ENCODE measurements around the gene ENPP4. TPM values are rescaled to one million over a fixed set of nuclear protein-coding genes. Genes with fewer than 3 reads are reported as not detected.
"Not testable (repeated sequence)": the region's sequence is repeated elsewhere in the genome, so short reads cannot be mapped to it uniquely, and the experiment has no call there.

Gene ENPP4
- total and polyA plus RNA-seq, 9 of the 15 experiments (the other 6 are each of a cell fraction or from before 2014, with no cell fraction given), result 0.07 TPM; not detected in 8

GRCh38 chr6:46119679-46120078, 10.1 kb upstream of the ENPP4 start:
- ATAC-seq; H3K4me2 ChIP-seq (ENCODE audit: insufficient read depth, low read length); H3K4me3 ChIP-seq; H2AFZ ChIP-seq (ENCODE audit: low read depth, low read length); H3K27ac ChIP-seq (ENCODE audit: extremely low read depth, low read depth, low read length); intact Hi-C loops (cut with micrococcal nuclease); BruUV-seq (replicated peaks); in situ Hi-C loops (cut with MboI); H4K20me1 ChIP-seq (replicated peaks; ENCODE audit: control insufficient read depth, insufficient read depth, low read length); CTCF ChIA-PET (ENCODE audit: low intra/inter-chr PET ratio); H3K9me3 ChIP-seq (replicated peaks; ENCODE audit: control insufficient read depth, insufficient read depth, low read depth, low read length); H3K79me2 ChIP-seq (ENCODE audit: control insufficient read depth, insufficient read depth, low read length); DNase-seq (ENCODE audit: extremely low read depth in 1 of 4, low spot score in 3 of 4); H3K4me1 ChIP-seq (replicated peaks in 1 of 2; ENCODE audit: control insufficient read depth in 2 of 2, insufficient read depth in 2 of 2, low read length in 2 of 2); H3K27me3 ChIP-seq (ENCODE audit: control insufficient read depth in 2 of 2, insufficient read depth in 2 of 2, low read length in 2 of 2); FAIRE-seq; H3K9ac ChIP-seq (ENCODE audit: insufficient read depth in 1 of 2, low read depth in 2 of 2, low read length in 2 of 2); H3K9me1 ChIP-seq (ENCODE audit: control insufficient read depth, insufficient read depth, low read length); H3K36me3 ChIP-seq (ENCODE audit: control insufficient read depth, insufficient read depth, low read length): not testable (repeated sequence)
- 0% methylated on average over 5 of the region's 5 CpGs for WGBS (ENCODE audit: insufficient coverage, low coverage, missing lambda C conversion rate)
- POLR2A ChIA-PET, result interaction anchor here (0.7 kb wide), 1 partner anchor 1699 kb away, joined by 3 read pairs; no protein-coding TSS in a partner anchor

DNA sequence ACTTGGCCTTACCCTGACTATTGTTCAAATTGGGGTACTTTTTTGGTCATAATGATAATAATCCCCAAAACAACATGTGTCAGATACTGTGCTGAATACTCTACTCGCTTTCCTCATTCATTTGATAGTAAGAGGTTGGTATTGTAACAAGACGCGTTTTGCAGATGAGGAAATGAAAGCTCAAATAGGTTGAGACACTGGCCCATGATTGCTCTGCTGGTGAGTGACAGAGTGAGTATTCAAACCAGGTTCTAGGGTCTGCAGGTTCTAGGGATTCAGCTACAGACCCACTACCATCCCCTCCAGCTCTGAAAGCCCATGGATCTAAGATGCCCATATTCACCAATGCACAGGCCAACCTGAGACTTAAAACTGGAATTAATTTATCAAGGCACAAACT, 1.3 kb upstream of the ENPP4 start:
- ChIA-PET CTCF (ENCODE audit: low intra/inter-chr PET ratio) (no interaction called here), POLR2A (interaction anchor here (0.6 kb wide), 1 partner anchor 270 kb away, joined by 3 read pairs; no protein-coding TSS in a partner anchor)
- H3K9me3 ChIP-seq (replicated peaks; ENCODE audit: control insufficient read depth, insufficient read depth, low read depth, low read length), result no peaks in the 10 kb centered on the region
- ATAC-seq (no peak), DNase-seq (ENCODE audit: extremely low read depth in 1 of 4, low spot score in 3 of 4) (no peak), FAIRE-seq (no peak)
- H2AFZ ChIP-seq (ENCODE audit: low read depth, low read length), result no peak overlapping the region
- intact Hi-C loops (cut with micrococcal nuclease) (no loop called here), in situ Hi-C loops (cut with MboI) (no loop called here)
- no peaks in the 10 kb centered on the region for H3K79me2 ChIP-seq (ENCODE audit: control insufficient read depth, insufficient read depth, low read length)
- WGBS (ENCODE audit: insufficient coverage, low coverage, missing lambda C conversion rate), result 2% methylated on average over 3 of the region's 3 CpGs
- no peaks in the 10 kb centered on the region for H3K9me1 ChIP-seq (ENCODE audit: control insufficient read depth, insufficient read depth, low read length)
- H3K9ac ChIP-seq (ENCODE audit: insufficient read depth in 1 of 2, low read depth in 2 of 2, low read length in 2 of 2), result no peak overlapping the region
- H3K36me3 ChIP-seq (ENCODE audit: control insufficient read depth, insufficient read depth, low read length), result no peaks in the 10 kb centered on the region
- no peak overlapping the region for H3K4me3 ChIP-seq
- H3K4me1 ChIP-seq (replicated peaks in 1 of 2; ENCODE audit: control insufficient read depth in 2 of 2, insufficient read depth in 2 of 2, low read length in 2 of 2), result peaks cover 0 to 4% of the 10 kb centered on the region in 2 experiments; a peak in 1 of 5 replicates
- H3K27me3 ChIP-seq (ENCODE audit: control insufficient read depth in 2 of 2, insufficient read depth in 2 of 2, low read length in 2 of 2), result peaks cover 0 to 7% of the 10 kb centered on the region in 2 experiments; a peak in 2 of 5 replicates
- no peak overlapping the region for H3K4me2 ChIP-seq (ENCODE audit: insufficient read depth, low read length)
- H3K27ac ChIP-seq (ENCODE audit: extremely low read depth, low read depth, low read length), result no peak overlapping the region
- no peaks in the 10 kb centered on the region for H4K20me1 ChIP-seq (replicated peaks; ENCODE audit: control insufficient read depth, insufficient read depth, low read length)
- BruUV-seq (replicated peaks), result no TSS peak
- TF ChIP-seq SOX6 (IDR thresholded peaks at IDR 0.05), result no peak
- TF ChIP-seq, protein P1, sequence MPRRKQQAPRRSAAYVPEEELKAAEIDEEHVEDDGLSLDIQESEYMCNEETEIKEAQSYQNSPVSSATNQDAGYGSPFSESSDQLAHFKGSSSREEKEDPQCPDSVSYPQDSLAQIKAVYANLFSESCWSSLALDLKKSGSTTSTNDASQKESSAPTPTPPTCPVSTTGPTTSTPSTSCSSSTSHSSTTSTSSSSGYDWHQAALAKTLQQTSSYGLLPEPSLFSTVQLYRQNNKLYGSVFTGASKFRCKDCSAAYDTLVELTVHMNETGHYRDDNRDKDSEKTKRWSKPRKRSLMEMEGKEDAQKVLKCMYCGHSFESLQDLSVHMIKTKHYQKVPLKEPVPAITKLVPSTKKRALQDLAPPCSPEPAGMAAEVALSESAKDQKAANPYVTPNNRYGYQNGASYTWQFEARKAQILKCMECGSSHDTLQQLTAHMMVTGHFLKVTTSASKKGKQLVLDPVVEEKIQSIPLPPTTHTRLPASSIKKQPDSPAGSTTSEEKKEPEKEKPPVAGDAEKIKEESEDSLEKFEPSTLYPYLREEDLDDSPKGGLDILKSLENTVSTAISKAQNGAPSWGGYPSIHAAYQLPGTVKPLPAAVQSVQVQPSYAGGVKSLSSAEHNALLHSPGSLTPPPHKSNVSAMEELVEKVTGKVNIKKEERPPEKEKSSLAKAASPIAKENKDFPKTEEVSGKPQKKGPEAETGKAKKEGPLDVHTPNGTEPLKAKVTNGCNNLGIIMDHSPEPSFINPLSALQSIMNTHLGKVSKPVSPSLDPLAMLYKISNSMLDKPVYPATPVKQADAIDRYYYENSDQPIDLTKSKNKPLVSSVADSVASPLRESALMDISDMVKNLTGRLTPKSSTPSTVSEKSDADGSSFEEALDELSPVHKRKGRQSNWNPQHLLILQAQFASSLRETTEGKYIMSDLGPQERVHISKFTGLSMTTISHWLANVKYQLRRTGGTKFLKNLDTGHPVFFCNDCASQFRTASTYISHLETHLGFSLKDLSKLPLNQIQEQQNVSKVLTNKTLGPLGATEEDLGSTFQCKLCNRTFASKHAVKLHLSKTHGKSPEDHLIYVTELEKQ (CRISPR knock-in tag; IDR thresholded peaks at IDR 0.05), result no peak
- TF ChIP-seq POLR3G (IDR thresholded peaks at IDR 0.05; ENCODE audit: extremely low read depth, insufficient read length, insufficient replicate concordance), result no peak
- no peak for TF ChIP-seq ZNF3 (CRISPR knock-in tag; IDR thresholded peaks at IDR 0.05)
- no peak for TF ChIP-seq ILF3 (IDR thresholded peaks at IDR 0.05; ENCODE audit: borderline replicate concordance)
- TF ChIP-seq BDP1 (IDR thresholded peaks at IDR 0.05; ENCODE audit: insufficient read depth, insufficient read length), result no peak
- no peak for TF ChIP-seq MCM3 (IDR thresholded peaks at IDR 0.05)
- TF ChIP-seq BCOR (IDR thresholded peaks at IDR 0.05), result no peak
- no peak for TF ChIP-seq PHF20 (IDR thresholded peaks at IDR 0.05; ENCODE audit: partially characterized antibody)
- TF ChIP-seq ZNF445 (CRISPR knock-in tag; IDR thresholded peaks at IDR 0.05; ENCODE audit: low read depth), result no peak
- no peak for TF ChIP-seq MYBL2 (IDR thresholded peaks at IDR 0.05; ENCODE audit: low read depth)
- TF ChIP-seq MYBL2 (CRISPR knock-in tag; IDR thresholded peaks at IDR 0.05; ENCODE audit: borderline replicate concordance), result no peak

Measured in K562 (cell line).